HG03439 (cell line): ENCODE data around the gene SLC24A4.

Experiments used
- ATAC-seq: cut with Tn5 transposase; IDR thresholded peaks from one replicate; pipeline ENCODE4 v1.9.1; 2021; ENCODE audit warnings: mild to moderate bottlenecking, moderate library complexity; ENCODE audit not compliant: unreplicated experiment

SLC24A4 gene

GRCh38 chr14:92323011-92323915 lies at the start of gene SLC24A4:
SLC24A4 (plus strand) TSS chr14:92323165; CDS start chr14:92323831, 666 bp downstream.
- no peak for ATAC-seq

DNA sequence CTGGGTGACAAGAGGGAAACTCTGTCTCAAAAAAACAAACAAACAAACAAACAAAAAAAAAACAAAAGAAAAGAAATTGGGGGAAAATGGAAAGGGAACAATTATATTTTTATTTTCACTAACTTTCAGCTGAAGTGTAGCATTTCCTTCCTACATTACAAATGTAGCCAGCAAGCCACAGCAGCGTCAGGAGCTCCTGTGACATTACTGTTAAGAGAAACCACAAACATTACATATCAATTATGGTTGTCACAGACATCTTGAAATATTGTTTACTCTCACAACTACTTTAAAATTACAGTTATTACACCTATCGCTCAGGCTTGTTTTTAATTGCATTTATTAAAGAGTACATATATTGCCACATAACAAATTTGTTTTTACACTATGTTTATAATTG lies 49.8 kb upstream of the SLC24A4 start:
- ATAC-seq: no peak

DNA sequence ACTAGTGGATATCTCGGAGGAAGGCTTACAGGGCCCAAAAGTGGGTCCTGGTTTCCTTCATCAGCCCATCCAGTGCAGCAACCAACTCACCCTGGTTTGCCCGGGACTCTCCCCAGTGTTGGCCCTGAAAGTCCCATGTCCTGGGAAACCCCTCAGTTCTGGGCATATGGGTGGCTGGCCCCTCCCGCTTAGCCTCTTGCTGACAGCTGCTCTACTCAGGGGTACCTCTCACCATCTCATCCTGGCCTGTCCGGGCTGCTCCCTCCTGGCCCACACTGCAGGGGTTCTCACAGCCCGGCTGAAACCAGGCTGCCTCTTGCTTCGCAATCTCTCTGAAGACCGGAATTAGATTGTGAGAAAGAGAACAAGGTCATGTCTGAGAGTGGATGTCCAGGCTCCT lies 48.9 kb upstream of the SLC24A4 start:
- ATAC-seq: no peak

GRCh38 chr14:92276074-92276473 lies 46.9 kb upstream of the SLC24A4 start:
- ATAC-seq: no peak

DNA sequence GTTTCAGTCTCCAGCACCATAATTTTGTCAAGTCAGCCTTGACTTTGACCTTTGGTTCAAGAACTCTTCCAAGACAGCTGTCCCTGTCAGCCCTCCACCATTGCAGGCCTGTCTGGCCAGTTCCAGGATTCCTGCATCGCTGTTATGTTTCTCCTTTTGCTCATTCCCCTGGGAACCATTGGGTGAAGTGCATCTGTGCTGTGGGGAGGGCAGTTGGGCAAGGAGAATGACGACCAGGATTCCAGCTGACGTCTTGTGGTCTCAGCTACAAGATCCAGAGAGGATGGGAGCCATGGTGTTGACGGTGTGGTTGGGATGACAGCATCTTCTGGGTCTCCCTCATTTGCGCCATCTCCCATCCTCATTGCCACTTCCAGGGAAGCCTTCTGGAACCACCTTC lies 45.9 kb upstream of the SLC24A4 start:
- ATAC-seq: no peak

- ATAC-seq: no peak
These were observed 42.3 kb upstream of the SLC24A4 start for GRCh38 chr14:92280554-92281262.

DNA sequence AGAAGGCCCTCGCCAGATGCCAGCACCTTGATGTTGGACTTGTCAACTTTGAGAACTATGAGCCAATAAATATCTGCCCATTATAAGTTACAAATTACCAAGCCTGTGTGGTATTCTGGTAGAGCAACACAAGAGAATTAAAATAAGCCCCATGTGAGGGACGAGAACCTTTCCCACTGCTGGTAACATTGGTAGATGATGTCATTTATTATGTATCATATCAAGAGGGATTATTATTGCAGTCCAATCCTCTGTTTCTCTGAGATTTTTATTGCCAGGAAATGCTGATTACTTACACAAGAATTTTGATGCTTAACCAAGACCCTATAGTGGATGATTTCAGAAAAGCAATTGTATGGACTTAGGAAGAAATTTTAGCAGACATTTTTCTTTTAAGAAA lies 40.3 kb upstream of the SLC24A4 start:
- no peak for ATAC-seq

GRCh38 chr14:92285311-92285710 lies 37.7 kb upstream of the SLC24A4 start:
- no peak for ATAC-seq

GRCh38 chr14:92287987-92288386 lies 35.0 kb upstream of the SLC24A4 start:
- no peak for ATAC-seq

GRCh38 chr14:92288994-92289660 lies 33.8 kb upstream of the SLC24A4 start:
- no peak for ATAC-seq

- no peak for ATAC-seq
These were observed 30.3 kb upstream of the SLC24A4 start for GRCh38 chr14:92292673-92293072.

DNA sequence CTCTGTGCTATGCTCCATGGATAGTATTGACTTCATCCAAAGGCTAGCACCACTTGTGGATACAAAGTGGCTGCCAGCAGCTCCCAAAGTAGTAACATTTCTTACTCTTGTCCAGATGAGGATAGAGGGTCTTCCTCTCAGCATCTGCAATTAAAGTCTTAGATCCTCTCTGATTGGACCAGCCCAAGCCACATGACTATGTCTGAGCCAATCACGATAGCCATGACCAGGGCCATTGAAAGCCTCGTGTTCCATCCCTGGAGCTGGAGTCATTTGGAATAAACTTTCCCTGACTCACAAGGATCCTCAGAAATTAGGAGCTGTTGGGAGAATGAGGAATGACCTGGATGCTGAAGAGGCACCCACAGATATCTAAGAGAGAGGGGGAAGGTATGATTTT lies 28.5 kb upstream of the SLC24A4 start:
- ATAC-seq: no peak

GRCh38 chr14:92297818-92298595 lies 25.0 kb upstream of the SLC24A4 start:
- ATAC-seq: no peak

GRCh38 chr14:92302481-92302880 lies 20.5 kb upstream of the SLC24A4 start:
- no peak for ATAC-seq

DNA sequence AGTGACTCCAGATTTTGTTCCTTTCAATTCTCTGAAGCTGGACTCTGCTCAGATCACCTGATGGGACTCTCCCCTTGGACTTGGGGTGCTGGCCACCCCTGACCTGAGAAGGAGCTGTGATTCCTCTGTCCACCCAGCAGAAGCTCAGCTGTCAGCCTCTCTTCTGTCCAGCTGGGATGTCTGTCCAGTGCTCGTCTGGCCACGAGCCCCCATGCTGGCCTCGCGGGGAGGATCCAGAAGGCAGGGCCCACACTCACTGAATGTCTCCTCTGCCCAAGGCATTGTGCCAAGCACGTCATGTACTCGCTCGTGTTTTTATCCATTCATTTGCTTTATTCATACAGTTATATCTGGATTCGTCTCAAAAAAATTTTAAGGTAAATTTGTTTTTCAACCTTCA lies 14.2 kb upstream of the SLC24A4 start:
- ATAC-seq: no peak

DNA sequence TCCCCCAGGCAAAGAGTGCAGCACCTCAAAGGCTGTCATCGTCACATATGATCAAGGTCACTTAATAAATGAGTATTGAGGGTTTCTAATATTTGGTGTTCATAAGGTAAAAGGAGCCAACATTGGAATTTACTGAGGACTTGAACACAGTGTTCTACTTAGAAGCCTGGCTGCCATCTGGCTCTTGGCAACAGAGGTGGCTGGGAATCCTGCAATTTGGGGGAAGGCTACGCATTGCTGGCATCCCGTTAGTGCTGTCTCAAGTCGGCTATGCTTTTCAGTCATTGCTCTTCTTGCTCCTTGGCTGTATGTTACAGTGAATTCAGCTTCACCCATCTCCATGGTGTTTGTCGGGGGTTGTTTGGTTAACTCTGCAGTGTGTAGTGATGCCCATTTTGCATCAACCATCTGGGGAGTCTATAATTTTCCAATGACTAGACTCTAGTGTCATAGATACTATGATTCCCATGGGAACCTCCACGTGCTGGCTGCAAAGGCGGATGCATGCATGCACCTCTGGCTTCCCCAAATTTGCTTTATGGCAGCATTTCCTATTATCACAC lies 12.9 kb upstream of the SLC24A4 start:
- no peak for ATAC-seq

- no peak for ATAC-seq
These were observed 12.1 kb upstream of the SLC24A4 start for GRCh38 chr14:92310776-92311375.

GRCh38 chr14:92314182-92314581 lies 8.8 kb upstream of the SLC24A4 start:
- no peak for ATAC-seq

GRCh38 chr14:92315050-92315805 lies 7.7 kb upstream of the SLC24A4 start:
- no peak for ATAC-seq
